Measurements from ENCODE around the gene SNX20.

SNX20 gene

GRCh38 chr16:50657241-50657640, 23.9 kb downstream of the SNX20 start:
- peak; percentile 55 for DNase-seq (ENCODE audit: low spot score)

GRCh38 chr16:50655558-50656055, 25.5 kb downstream of the SNX20 start:
- no peak for DNase-seq (ENCODE audit: low spot score)

- no peak for DNase-seq (ENCODE audit: low spot score)
Measured at GRCh38 chr16:50653633-50654519, 27.2 kb downstream of the SNX20 start.

GRCh38 chr16:50652836-50653425, 28.2 kb downstream of the SNX20 start:
- no peak for DNase-seq (ENCODE audit: low spot score)

GRCh38 chr16:50651835-50652438, 29.2 kb downstream of the SNX20 start:
- DNase-seq (ENCODE audit: low spot score) = no peak

- DNase-seq (ENCODE audit: low spot score) = no peak
Measured at GRCh38 chr16:50646345-50646744, 34.8 kb downstream of the SNX20 start.

- DNase-seq (ENCODE audit: low spot score) = no peak
Measured at GRCh38 chr16:50645563-50646220, 35.4 kb downstream of the SNX20 start.

GRCh38 chr16:50644729-50645128, 36.4 kb downstream of the SNX20 start:
- peak; percentile 55 for DNase-seq (ENCODE audit: low spot score)

- no peak for DNase-seq (ENCODE audit: low spot score)
Measured at GRCh38 chr16:50644245-50644644, 36.9 kb downstream of the SNX20 start.

- no peak for DNase-seq (ENCODE audit: low spot score)
Measured at GRCh38 chr16:50643192-50643591, 37.9 kb downstream of the SNX20 start.

- DNase-seq (ENCODE audit: low spot score) = no peak
Measured at GRCh38 chr16:50642349-50642748, 38.8 kb downstream of the SNX20 start.

- DNase-seq (ENCODE audit: low spot score) = no peak
Measured at GRCh38 chr16:50641818-50642187, 39.3 kb downstream of the SNX20 start.

GRCh38 chr16:50640919-50641817, 39.9 kb downstream of the SNX20 start:
- DNase-seq (ENCODE audit: low spot score) = no peak

- DNase-seq (ENCODE audit: low spot score) = no peak
Measured at GRCh38 chr16:50640391-50640790, 40.7 kb downstream of the SNX20 start.

- no peak for DNase-seq (ENCODE audit: low spot score)
Measured at GRCh38 chr16:50638816-50639670, 42.1 kb downstream of the SNX20 start.

GRCh38 chr16:50637716-50638602, 43.2 kb downstream of the SNX20 start:
- DNase-seq (ENCODE audit: low spot score) = no peak

GRCh38 chr16:50636753-50637374, 44.2 kb downstream of the SNX20 start:
- DNase-seq (ENCODE audit: low spot score) = no peak

- no peak for DNase-seq (ENCODE audit: low spot score)
Measured at GRCh38 chr16:50635505-50636392, 45.4 kb downstream of the SNX20 start.

Data from AG20443 (cell line).